ENCODE results near the gene TDRD1.

DNA sequence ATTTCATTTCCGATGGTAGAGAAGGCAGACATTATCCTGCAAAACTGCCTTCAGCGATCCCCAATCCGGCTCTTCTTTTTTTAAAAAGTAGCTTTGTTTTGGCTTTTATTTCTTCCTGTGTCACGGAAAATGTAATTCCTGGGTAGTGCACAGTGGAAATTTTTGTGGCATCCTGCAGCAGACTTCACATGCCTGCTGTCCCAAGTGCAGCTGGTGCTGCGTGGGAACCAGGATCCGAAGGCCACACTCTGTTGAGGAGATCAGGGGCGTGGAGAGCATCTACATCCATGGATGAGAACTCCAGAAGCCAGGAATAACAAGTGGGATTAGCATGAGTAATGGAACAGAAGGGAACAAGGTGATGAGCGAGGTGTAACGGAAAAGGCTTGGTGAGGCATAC is 64.5 kb downstream of the TDRD1 start:
- TF ChIP-seq POLR2A (IDR thresholded peaks at IDR 0.05) (no peak), POLR2AphosphoS5 (IDR thresholded peaks at IDR 0.05) (no peak)

Measured in stomach (tissue), 4 donors.